GM12878 (cell line): ENCODE results near the gene SHD. TPM values are rescaled to one million over a fixed set of nuclear protein-coding genes. Genes with fewer than 3 reads are reported as not detected.

Experiments used
- BCLAF1 ChIP-seq: fragments of 450-650 bp; IDR thresholded peaks from 2 replicates; pipeline ENCODE4 v1.6.1; 2017; ENCODE audit warnings: antibody characterized with exemption, mild to moderate bottlenecking, moderate library complexity
- E4F1 ChIP-seq: fragments of 450-650 bp; IDR thresholded peaks from 2 replicates; pipeline ENCODE4 v1.6.1; 2018; ENCODE audit warnings: borderline replicate concordance, mild to moderate bottlenecking; ENCODE audit not compliant: partially characterized antibody
- EZH2 ChIP-seq: IDR thresholded peaks from 2 replicates; pipeline ENCODE4 v1.6.1; 2012; ENCODE audit warnings: low read depth, mild to moderate bottlenecking, control low read depth, inconsistent platforms, low read length, borderline replicate concordance; ENCODE audit not compliant: control insufficient read depth
- FOXM1 ChIP-seq: IDR thresholded peaks from 2 replicates; pipeline ENCODE4 v1.6.1; 2012; ENCODE audit warnings: low read depth, mild to moderate bottlenecking, inconsistent platforms, low read length, moderate library complexity
- GABPA ChIP-seq: IDR thresholded peaks from 2 replicates; pipeline ENCODE4 v1.6.1; 2014; ENCODE audit warnings: antibody characterized with exemption, low read depth, mild to moderate bottlenecking, inconsistent platforms
- IRF4 ChIP-seq: IDR thresholded peaks from 2 replicates; pipeline ENCODE4 v1.6.1; 2011; ENCODE audit warnings: low read depth, low read length
- IRF5 ChIP-seq: fragments of 450-650 bp; IDR thresholded peaks from 2 replicates; pipeline ENCODE4 v1.6.1; 2017; ENCODE audit warnings: borderline replicate concordance
- KLF5 ChIP-seq: fragments of 450-650 bp; IDR thresholded peaks from 2 replicates; pipeline ENCODE4 v1.6.1; 2014; ENCODE audit warnings: mild to moderate bottlenecking; ENCODE audit not compliant: partially characterized antibody
- MTA3 ChIP-seq: IDR thresholded peaks from 2 replicates; pipeline ENCODE4 v1.6.1; 2012; ENCODE audit warnings: low read length, inconsistent platforms, borderline replicate concordance
- MXI1 ChIP-seq: fragments of 150-350 bp; IDR thresholded peaks from 2 replicates; pipeline ENCODE4 v1.6.1; 2011; ENCODE audit warnings: low read depth, mild to moderate bottlenecking, inconsistent platforms, low read length, improper control_type of control experiment
- RAD21 ChIP-seq: IDR thresholded peaks from 2 replicates; pipeline ENCODE4 v1.6.1; 2011; ENCODE audit warnings: mild to moderate bottlenecking, low read depth, low read length, moderate library complexity; ENCODE audit not compliant: insufficient read depth
- RELA ChIP-seq: fragments of 450-650 bp; IDR thresholded peaks from 2 replicates; pipeline ENCODE4 v1.8.0; 2014; ENCODE audit warnings: borderline replicate concordance; ENCODE audit not compliant: partially characterized antibody
- SMARCA5 ChIP-seq: fragments of 450-650 bp; IDR thresholded peaks from 2 replicates; pipeline ENCODE4 v1.6.1; 2017; ENCODE audit warnings: mild to moderate bottlenecking
- polyA plus RNA-seq, 11 experiments: library from polyadenylated mRNA; depleted of rRNA in 4 of 11; unstranded in 6 of 11; stranded (reverse) in 5 of 11; fragments of >200 nt; fragmentation: Nextera tagmentation in 4 of 11; fragmentation: Illumina TruSeq in 1 of 11; extraction: Ambion mirVana in 4 of 11; extraction: Trizol in 1 of 11; gene quantifications; 1 replicate in 1 of 11; 2 replicates in 10 of 11; pipeline versions ENCODE4 v1.2.1 to v1.2.3, GENCODE V29; 2011 to 2016; ENCODE audit warnings: inconsistent platforms in 2 of 11, missing spikeins in 2 of 11, low read depth in 1 of 11
- total RNA-seq, 4 experiments: library from RNA; depleted of rRNA in 3 of 4; stranded (reverse); fragments of >200 nt in 3 of 4; fragmentation: Illumina TruSeq in 1 of 4; extraction: Trizol in 1 of 4; gene quantifications; 2 replicates each; pipeline versions ENCODE4 v1.2.1 to v1.2.3, GENCODE V29; 2013 to 2021
- TF ChIP-seq, protein P1 (sequence below): IDR thresholded peaks from 2 replicates; pipeline ENCODE4 v1.6.1; 2011; ENCODE audit warnings: low read depth, mild to moderate bottlenecking, low read length, moderate library complexity, borderline replicate concordance; ENCODE audit errors: extremely low read depth
- TF ChIP-seq, protein P2 (sequence below): IDR thresholded peaks from 2 replicates; pipeline ENCODE4 v1.6.1; 2012; ENCODE audit warnings: low read depth, low read length, improper control_type of control experiment
- TF ChIP-seq, protein P3 (sequence below): fragments of 450-650 bp; IDR thresholded peaks from 2 replicates; pipeline ENCODE4 v1.6.1; 2016; ENCODE audit warnings: mild to moderate bottlenecking, moderate library complexity, borderline replicate concordance

The SHD gene
- total and polyA plus RNA-seq, 10 of the 15 experiments (the other 5 are each of a cell fraction or from before 2014, with no cell fraction given), result 0.09 TPM; not detected in 9

GRCh38 chr19:4246767-4247593 lies 32.1 kb upstream of the SHD start, which contains the start of gene YJU2 (continued):
- TF ChIP-seq GABPA, result peak; percentile 100
- peak; percentile 78 for TF ChIP-seq RELA
- peak; percentile 99 for TF ChIP-seq MTA3
- no peak for TF ChIP-seq IRF5
- TF ChIP-seq, protein P1, sequence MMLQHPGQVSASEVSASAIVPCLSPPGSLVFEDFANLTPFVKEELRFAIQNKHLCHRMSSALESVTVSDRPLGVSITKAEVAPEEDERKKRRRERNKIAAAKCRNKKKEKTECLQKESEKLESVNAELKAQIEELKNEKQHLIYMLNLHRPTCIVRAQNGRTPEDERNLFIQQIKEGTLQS, result no peak
- peak; percentile 91 for TF ChIP-seq FOXM1
- peak; percentile 91 for TF ChIP-seq MXI1
- TF ChIP-seq EZH2, result no peak
- TF ChIP-seq SMARCA5, result no peak; the same call in 1 of the 2 replicates
- no peak for TF ChIP-seq BCLAF1
- peak; percentile 95 for TF ChIP-seq E4F1
- peak; percentile 74 for TF ChIP-seq KLF5
- TF ChIP-seq, protein P2, sequence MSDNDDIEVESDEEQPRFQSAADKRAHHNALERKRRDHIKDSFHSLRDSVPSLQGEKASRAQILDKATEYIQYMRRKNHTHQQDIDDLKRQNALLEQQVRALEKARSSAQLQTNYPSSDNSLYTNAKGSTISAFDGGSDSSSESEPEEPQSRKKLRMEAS, result peak; percentile 84
- TF ChIP-seq, protein P3, sequence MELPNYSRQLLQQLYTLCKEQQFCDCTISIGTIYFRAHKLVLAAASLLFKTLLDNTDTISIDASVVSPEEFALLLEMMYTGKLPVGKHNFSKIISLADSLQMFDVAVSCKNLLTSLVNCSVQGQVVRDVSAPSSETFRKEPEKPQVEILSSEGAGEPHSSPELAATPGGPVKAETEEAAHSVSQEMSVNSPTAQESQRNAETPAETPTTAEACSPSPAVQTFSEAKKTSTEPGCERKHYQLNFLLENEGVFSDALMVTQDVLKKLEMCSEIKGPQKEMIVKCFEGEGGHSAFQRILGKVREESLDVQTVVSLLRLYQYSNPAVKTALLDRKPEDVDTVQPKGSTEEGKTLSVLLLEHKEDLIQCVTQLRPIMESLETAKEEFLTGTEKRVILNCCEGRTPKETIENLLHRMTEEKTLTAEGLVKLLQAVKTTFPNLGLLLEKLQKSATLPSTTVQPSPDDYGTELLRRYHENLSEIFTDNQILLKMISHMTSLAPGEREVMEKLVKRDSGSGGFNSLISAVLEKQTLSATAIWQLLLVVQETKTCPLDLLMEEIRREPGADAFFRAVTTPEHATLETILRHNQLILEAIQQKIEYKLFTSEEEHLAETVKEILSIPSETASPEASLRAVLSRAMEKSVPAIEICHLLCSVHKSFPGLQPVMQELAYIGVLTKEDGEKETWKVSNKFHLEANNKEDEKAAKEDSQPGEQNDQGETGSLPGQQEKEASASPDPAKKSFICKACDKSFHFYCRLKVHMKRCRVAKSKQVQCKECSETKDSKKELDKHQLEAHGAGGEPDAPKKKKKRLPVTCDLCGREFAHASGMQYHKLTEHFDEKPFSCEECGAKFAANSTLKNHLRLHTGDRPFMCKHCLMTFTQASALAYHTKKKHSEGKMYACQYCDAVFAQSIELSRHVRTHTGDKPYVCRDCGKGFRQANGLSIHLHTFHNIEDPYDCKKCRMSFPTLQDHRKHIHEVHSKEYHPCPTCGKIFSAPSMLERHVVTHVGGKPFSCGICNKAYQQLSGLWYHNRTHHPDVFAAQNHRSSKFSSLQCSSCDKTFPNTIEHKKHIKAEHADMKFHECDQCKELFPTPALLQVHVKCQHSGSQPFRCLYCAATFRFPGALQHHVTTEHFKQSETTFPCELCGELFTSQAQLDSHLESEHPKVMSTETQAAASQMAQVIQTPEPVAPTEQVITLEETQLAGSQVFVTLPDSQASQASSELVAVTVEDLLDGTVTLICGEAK, result peak; percentile 99
- peak; percentile 60; the same call in 1 of the 2 replicates for TF ChIP-seq IRF4
- TF ChIP-seq RAD21, result peak; percentile 47
